HG03097 (cell line): ENCODE measurements around the gene SKA2.
"Not testable (repeated sequence)": the region's sequence is repeated elsewhere in the genome, so short reads cannot be mapped to it uniquely, and the experiment has no call there.

Experiments
- ATAC-seq: cut with Tn5 transposase; IDR thresholded peaks from one replicate; pipeline ENCODE4 v1.9.1; 2021; ENCODE audit not compliant: unreplicated experiment, low FRiP score

Gene SKA2

DNA sequence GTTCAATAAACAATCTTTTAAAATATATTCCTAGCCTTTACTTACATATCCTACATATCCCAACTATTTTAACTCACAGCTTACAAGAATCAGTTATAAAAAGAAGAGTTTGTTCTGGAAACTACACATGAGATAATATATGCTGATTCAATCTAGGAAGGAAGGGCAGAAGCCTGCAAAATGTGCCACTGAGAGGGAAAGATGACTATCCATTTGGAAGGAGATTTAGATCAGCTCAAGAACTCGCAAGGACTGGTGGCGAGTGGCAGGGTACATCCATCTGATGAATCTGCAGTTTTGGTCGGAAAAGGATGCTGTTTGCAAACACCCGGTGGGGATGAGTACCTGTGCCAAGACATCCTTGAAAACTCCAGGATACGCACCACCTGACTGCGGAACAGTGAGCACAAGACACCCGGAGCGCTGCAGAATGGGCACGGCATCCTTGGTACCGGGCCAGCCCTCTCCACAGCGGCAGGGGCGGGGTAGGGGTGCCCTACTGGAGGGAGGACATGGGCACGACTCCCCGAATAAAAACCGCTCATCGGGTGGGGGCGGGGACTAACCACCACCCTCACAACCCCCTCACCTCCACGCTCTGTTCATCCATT, 49.0 kb downstream of the SKA2 start:
- ATAC-seq = peak; percentile 28

DNA sequence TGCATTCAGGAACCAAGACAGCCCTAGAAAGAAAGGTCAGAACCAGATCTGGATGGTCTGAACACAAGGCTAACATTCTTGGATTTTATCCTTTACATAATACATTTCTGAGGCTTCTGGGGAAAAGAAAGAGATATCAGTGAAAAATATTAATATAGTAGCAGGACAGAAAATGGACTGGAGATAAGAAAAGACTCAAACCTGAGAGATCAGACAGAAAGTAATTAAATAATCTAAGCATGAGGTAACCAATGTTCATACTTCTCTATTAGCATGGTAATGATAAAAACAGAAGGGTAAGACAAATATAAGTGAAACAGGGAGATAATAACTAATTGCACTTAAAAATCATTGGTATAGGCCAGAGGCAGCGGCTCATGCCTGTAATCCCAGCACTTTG, 53.8 kb downstream of the SKA2 start:
- no peak for ATAC-seq

- ATAC-seq = no peak
Observed at GRCh38 chr17:59097876-59098275, 57.1 kb downstream of the SKA2 start.

DNA sequence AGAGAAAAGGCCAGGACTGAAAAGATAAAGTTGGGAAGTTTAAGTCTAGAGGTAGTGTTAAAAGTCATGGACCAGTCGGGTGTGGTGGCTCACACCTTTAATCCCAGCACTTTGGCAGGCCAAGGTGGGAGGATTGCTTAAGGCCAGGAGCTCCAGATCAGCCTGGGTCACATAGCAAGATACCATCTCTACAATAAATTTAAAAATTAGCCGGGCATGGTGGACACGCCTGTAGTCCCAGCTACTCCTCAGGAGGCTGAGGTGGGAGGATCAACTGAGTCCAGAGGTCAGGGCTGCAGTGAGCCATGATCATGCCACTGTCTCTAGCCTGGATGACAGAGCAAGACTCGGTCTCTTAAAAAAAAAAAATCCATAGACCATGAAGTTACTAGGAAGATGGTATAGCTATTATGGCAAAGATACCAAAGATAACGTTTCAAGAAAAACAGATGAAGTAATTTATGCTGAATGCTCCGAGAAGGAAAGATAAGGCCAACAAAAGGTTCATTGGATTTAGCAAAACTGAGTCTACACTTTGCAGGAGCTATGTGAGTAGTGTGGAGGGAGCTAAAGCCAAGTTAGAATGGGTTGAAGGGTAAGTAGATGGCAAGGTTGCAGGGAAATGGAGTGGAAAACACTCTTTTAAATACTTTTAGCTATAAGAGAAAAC, 60.0 kb downstream of the SKA2 start:
- ATAC-seq = no peak

- ATAC-seq = no peak
Observed at GRCh38 chr17:59093702-59094231, 61.2 kb downstream of the SKA2 start.

GRCh38 chr17:59093145-59093701, 61.8 kb downstream of the SKA2 start:
- ATAC-seq = no peak

DNA sequence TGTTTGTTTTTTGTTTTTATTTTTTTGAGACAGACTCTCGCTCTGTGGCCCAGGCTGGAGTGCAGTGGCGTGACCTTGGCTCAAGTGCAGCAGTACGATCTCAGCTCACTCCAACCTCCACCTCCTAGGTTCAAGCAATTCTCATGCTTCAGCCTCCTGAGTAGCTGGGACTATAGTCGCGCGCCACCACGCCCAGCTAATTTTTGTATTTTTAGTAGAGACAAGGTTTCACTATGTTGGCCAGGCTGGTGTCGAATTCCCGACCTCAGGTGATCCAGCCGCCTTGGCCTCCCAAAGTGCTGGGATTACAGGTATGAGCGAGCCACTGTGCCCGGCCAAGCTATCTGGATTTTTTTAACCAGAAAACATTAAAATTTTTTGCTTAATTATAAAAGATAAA, 64.4 kb downstream of the SKA2 start:
- not testable (repeated sequence) for ATAC-seq

- ATAC-seq = no peak
Observed at GRCh38 chr17:59084154-59084553, 70.8 kb downstream of the SKA2 start.

DNA sequence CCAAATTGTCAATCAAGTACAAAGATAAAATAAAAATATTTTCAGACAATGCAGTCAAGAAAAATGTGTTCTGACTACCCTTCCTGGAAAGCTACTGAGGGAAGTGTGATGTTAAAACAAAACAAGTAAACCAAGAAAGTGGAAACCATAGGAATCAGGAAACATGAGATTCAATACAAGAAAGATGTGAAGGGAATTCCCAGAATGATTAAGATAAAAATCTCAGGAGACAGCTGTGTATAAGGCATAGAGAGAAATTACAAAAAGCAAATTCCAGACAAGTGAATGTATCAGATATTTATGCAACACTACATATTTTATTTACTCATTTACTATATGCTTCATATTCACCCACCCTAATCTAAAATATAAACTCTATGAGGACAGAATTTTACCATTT, 80.5 kb downstream of the SKA2 start:
- no peak for ATAC-seq

DNA sequence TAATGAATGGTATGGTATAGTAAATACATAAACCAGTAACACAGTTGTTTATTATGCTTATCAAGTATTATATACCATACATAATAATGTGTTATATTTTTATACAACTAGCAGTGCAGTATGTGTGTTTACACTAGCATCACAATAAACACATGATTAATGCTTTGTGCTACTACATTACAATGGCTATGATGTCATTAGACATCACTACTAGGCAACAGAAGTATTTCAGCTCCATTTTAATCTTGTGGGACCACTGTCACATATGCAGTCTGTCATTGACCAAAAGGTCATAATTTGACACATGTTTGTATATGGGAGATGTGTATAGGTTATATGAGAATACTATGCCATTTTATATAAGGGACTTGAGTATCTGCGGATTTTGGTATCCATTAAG, 81.0 kb downstream of the SKA2 start:
- ATAC-seq = no peak

DNA sequence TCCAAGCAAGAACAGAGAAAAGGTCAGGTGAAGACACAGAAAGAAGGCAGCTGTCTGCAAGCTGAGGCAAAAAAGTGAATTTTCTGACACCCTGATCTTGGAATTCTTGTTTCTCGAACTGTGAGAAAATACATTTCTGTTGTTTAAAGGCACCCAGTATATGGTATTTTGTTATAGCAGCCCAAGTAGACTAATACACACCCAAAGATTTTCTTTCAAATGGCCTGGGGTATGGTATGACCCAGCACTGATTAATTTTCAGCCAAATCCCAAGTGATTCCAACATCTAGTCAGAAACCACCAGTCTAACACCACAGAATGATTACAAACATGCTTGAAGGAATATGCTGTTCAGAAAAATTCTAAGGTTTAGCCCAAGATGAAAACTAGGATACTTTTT, 85.1 kb downstream of the SKA2 start:
- ATAC-seq = no peak

- no peak for ATAC-seq
Observed at GRCh38 chr17:59067756-59068155, 87.2 kb downstream of the SKA2 start.

DNA sequence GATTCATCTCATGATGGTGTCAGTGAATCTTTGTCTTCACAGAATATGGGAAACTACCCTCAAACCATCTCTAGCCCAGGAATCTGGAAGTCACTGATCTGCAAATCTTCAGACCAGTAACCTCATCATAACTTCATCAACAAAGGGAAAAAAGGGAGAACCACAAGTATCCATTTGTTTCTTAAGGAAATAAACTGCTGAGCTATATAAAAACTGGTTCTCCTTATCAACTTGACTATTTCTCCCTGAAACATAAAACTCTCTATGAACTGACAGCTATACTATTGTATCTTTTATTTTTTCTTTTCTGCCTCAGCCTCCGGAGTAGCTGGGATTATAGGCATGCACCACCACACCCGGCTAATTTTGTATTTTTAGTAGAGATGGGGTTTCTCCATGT, 87.6 kb downstream of the SKA2 start:
- ATAC-seq = no peak

DNA sequence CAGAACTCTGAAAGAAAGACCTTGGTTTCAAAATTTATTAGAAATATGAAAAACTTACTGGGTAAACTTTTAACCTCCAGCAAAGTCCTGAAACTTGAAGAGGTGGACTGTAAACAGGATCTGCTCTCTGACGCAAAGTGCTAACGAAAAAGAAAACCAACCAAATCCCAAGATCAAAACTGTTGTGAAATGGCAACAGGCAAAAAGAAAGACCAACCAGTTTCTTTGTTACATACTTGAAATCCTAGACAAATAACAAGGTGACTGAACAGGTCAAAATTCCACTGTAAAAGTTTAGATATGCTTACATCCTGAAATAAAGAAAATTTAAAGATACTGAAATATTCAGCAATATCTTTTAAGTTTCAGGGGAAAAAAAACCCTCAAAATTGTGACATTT, 92.5 kb downstream of the SKA2 start:
- ATAC-seq = no peak
